SK-N-SH (cell line): ENCODE measurements around the gene ADCK1. TPM values are rescaled to one million over a fixed set of nuclear protein-coding genes. Genes with fewer than 3 reads are reported as not detected.

Source experiments
- CTCF ChIA-PET: fragments of 300-600, 350-600 bp; formaldehyde crosslinking; extraction: SDS; loops from one replicate; lab custom pipeline; 2021; lab: Yijun Ruan, JAX
- POLR2A ChIA-PET: fragments of 350-600 bp; sonication (Branson Sonifier 250); formaldehyde crosslinking; extraction: SDS; loops from one replicate; lab custom pipeline; 2020; ENCODE audit warnings: antibody characterized with exemption, inconsistent platforms; lab: Yijun Ruan, JAX
- DNase-seq: peaks from one replicate; pipeline ENCODE4 v3.0.0; 2012
- H2AFZ ChIP-seq: fragments of 200-600 bp; sonication (generic); 2 replicates; pipeline ENCODE4 v1.8.1; 2016; ENCODE audit warnings: antibody characterized with exemption, mild to moderate bottlenecking, low read depth
- H3F3A ChIP-seq: fragments of 200-600 bp; sonication (generic); replicated peaks from 2 replicates; pipeline ENCODE3; 2016; ENCODE audit warnings: antibody characterized with exemption, mild to moderate bottlenecking; ENCODE audit not compliant: insufficient read depth
- H3K27ac ChIP-seq, 2 experiments: fragments of 200-500 bp in 1 of 2; fragments of 200-600 bp in 1 of 2; sonication (Bioruptor generic) in 1 of 2; sonication (generic), shearing (Covaris generic) in 1 of 2; 2 replicates each; pipeline versions ENCODE4 v1.5.1 to v1.6.1; 2014 to 2016; ENCODE audit warnings: low read depth in 2 of 2, inconsistent platforms in 1 of 2, low read length in 1 of 2, mild to moderate bottlenecking in 1 of 2, mixed read lengths in 1 of 2
- H3K27me3 ChIP-seq: fragments of 200-600 bp; sonication (generic), shearing (Covaris generic); 2 replicates; pipeline ENCODE4 v1.6.1; 2016; ENCODE audit warnings: mixed run types; ENCODE audit not compliant: insufficient read depth
- H3K36me3 ChIP-seq, 2 experiments: fragments of 200-500 bp in 1 of 2; fragments of 200-600 bp in 1 of 2; sonication (Bioruptor generic) in 1 of 2; sonication (generic) in 1 of 2; replicated peaks in 1 of 2; 2 replicates each; pipeline versions ENCODE3 to v1.5.1; 2014 to 2016; ENCODE audit warnings: low read length in 1 of 2, mild to moderate bottlenecking in 1 of 2; ENCODE audit not compliant: insufficient read depth in 2 of 2, control insufficient read depth in 1 of 2
- H3K4me1 ChIP-seq, 2 experiments: fragments of 200-500 bp in 1 of 2; fragments of 200-600 bp in 1 of 2; sonication (Bioruptor generic) in 1 of 2; sonication (generic), shearing (Covaris generic) in 1 of 2; 2 replicates each; pipeline versions ENCODE4 v1.5.1 to v1.6.1; 2014 to 2016; ENCODE audit warnings: low read depth in 1 of 2, low read length in 1 of 2, mixed run types in 1 of 2; ENCODE audit not compliant: insufficient read depth in 2 of 2, control insufficient read depth in 1 of 2
- H3K4me2 ChIP-seq: fragments of 200-600 bp; sonication (generic), shearing (Covaris generic); 2 replicates; pipeline ENCODE4 v1.6.1; 2017; ENCODE audit warnings: mixed run types
- H3K4me3 ChIP-seq, 2 experiments: fragments of 200-500 bp in 1 of 2; fragments of 200-600 bp in 1 of 2; sonication (Bioruptor generic) in 1 of 2; sonication (generic), shearing (Covaris generic) in 1 of 2; 2 replicates each; pipeline versions ENCODE4 v1.5.1 to v1.8.1; 2014 to 2016; ENCODE audit warnings: low read depth in 2 of 2, inconsistent platforms in 1 of 2, low read length in 1 of 2, mild to moderate bottlenecking in 1 of 2, mixed read lengths in 1 of 2, moderate library complexity in 1 of 2
- H3K79me2 ChIP-seq: fragments of 200-600 bp; sonication (generic); 2 replicates; pipeline ENCODE4 v1.8.1; 2017; ENCODE audit warnings: mild to moderate bottlenecking; ENCODE audit not compliant: insufficient read depth
- H3K9ac ChIP-seq: fragments of 200-600 bp; sonication (generic); 2 replicates; pipeline ENCODE4 v1.6.1; 2017; ENCODE audit warnings: mixed run types
- H3K9me2 ChIP-seq: fragments of 200-600 bp; sonication (generic); 2 replicates; pipeline ENCODE4 v1.6.1; 2017; ENCODE audit warnings: mixed run types
- H3K9me3 ChIP-seq: fragments of 200-600 bp; sonication (generic); 2 replicates; pipeline ENCODE4 v1.6.1; 2017; ENCODE audit warnings: mixed run types, mild to moderate bottlenecking, moderate library complexity
- H4K20me1 ChIP-seq: fragments of 200-600 bp; sonication (generic); 2 replicates; pipeline ENCODE4 v1.6.1; 2017; ENCODE audit warnings: mild to moderate bottlenecking, mixed run types; ENCODE audit not compliant: insufficient read depth
- CTCF ChIP-seq: fragments of 200-600 bp; sonication (generic); IDR thresholded peaks from 2 replicates; pipeline ENCODE4 v1.6.1; 2017; ENCODE audit warnings: antibody characterized with exemption, mild to moderate bottlenecking, moderate library complexity
- ELF1 ChIP-seq: IDR thresholded peaks from 2 replicates; pipeline ENCODE4 v1.4.0; 2012
- EZH2phosphoT487 ChIP-seq: fragments of 200-600 bp; sonication (generic); IDR thresholded peaks from 2 replicates; pipeline ENCODE4 v1.6.1; 2017; ENCODE audit warnings: low read depth, mixed run types, mild to moderate bottlenecking, antibody characterized with exemption, moderate library complexity, borderline replicate concordance
- FOSL2 ChIP-seq: IDR thresholded peaks from 2 replicates; pipeline ENCODE4 v1.4.0; 2012; ENCODE audit warnings: low read depth, mild to moderate bottlenecking, moderate library complexity, borderline replicate concordance
- FOXJ3 ChIP-seq: sonication (generic); formaldehyde crosslinking; IDR thresholded peaks from 2 replicates; pipeline ENCODE4 v1.5.1; 2020; ENCODE audit warnings: mild to moderate bottlenecking, missing genetic modification reagents
- FOXM1 ChIP-seq: IDR thresholded peaks from 2 replicates; pipeline ENCODE4 v1.4.0; 2012; ENCODE audit warnings: low read depth, mild to moderate bottlenecking
- GABPA ChIP-seq: IDR thresholded peaks from 2 replicates; pipeline ENCODE4 v1.4.0; 2012; ENCODE audit warnings: low read depth, mild to moderate bottlenecking
- GATA2 ChIP-seq: sonication (generic); formaldehyde crosslinking; IDR thresholded peaks from 2 replicates; pipeline ENCODE4 v1.5.0; 2020; ENCODE audit warnings: mild to moderate bottlenecking, missing genetic modification reagents
- IRF3 ChIP-seq: fragments of 150-350 bp; IDR thresholded peaks from 2 replicates; pipeline ENCODE4 v1.6.1; 2016; ENCODE audit warnings: mild to moderate bottlenecking, low read depth, low read length
- JUND ChIP-seq: IDR thresholded peaks from 2 replicates; pipeline ENCODE4 v1.4.0; 2012
- MAX ChIP-seq: IDR thresholded peaks from 2 replicates; pipeline ENCODE4 v1.4.0; 2012; ENCODE audit warnings: low read depth
- RAD21 ChIP-seq: IDR thresholded peaks from 2 replicates; pipeline ENCODE4 v1.6.1; 2012; ENCODE audit warnings: mild to moderate bottlenecking, low read length
- REST ChIP-seq: IDR thresholded peaks from 2 replicates; pipeline ENCODE4 v1.6.1; 2012; ENCODE audit warnings: mild to moderate bottlenecking, low read depth, low read length, moderate library complexity
- SMC3 ChIP-seq: IDR thresholded peaks from 2 replicates; pipeline ENCODE4 v1.6.1; 2012; ENCODE audit warnings: low read depth, low read length, improper control_type of control experiment
- TAF1 ChIP-seq: IDR thresholded peaks from 2 replicates; pipeline ENCODE4 v1.6.1; 2012; ENCODE audit warnings: low read depth, mild to moderate bottlenecking, low read length, moderate library complexity, borderline replicate concordance
- TCF12 ChIP-seq: IDR thresholded peaks from 2 replicates; pipeline ENCODE4 v1.4.0; 2012
- USF2 ChIP-seq: fragments of 150-350 bp; IDR thresholded peaks from 2 replicates; pipeline ENCODE4 v1.6.1; 2017; ENCODE audit warnings: antibody characterized with exemption, low read length, low read depth, borderline replicate concordance
- ZBTB33 ChIP-seq: IDR thresholded peaks from 2 replicates; pipeline ENCODE4 v1.4.0; 2012; ENCODE audit warnings: low read depth, borderline replicate concordance
- WGBS: methylation state at CpG from one replicate; pipeline ENCODE4 v1.1.6; 2017; ENCODE audit warnings: low lambda C conversion rate; 5-methylcytosine and 5-hydroxymethylcytosine counted together
- polyA plus RNA-seq, 3 experiments: library from polyadenylated mRNA; depleted of rRNA; stranded (reverse); fragments of >200 nt; gene quantifications; 2 replicates each; pipeline ENCODE4 v1.2.3, GENCODE V29; 2012

ADCK1 gene
- polyA plus RNA-seq, 1 of the 3 experiments (the other 2 are of a cell fraction) = 11.4 TPM

- ChIA-PET POLR2A (no interaction called here), CTCF (interaction anchor here (5.2 kb wide), 1 partner anchor 10 kb away, joined by 29 read pairs; no protein-coding TSS in a partner anchor)
- no peak for DNase-seq
- Histone ChIP-seq H3F3A (no peaks in the 10 kb centered on the region), H3K27me3 (no peaks in the 10 kb centered on the region), H3K9me2 (no peaks in the 10 kb centered on the region), H3K4me3 (no peak overlapping the region), H4K20me1 (no peaks in the 10 kb centered on the region), H3K4me1 (peaks cover 0 to 4% of the 10 kb centered on the region in 2 experiments; a peak in 1 of 4 replicates), H2AFZ (no peak overlapping the region), H3K27ac (no peak overlapping the region), H3K36me3 (no peaks in the 10 kb centered on the region), H3K9ac (no peak overlapping the region), H3K79me2 (no peaks in the 10 kb centered on the region), H3K4me2 (no peak overlapping the region), H3K9me3 (no peaks in the 10 kb centered on the region)
- TF ChIP-seq GATA2 (CRISPR knock-in tag) = no peak
- no peak for TF ChIP-seq CTCF
- no peak for TF ChIP-seq GABPA
- TF ChIP-seq TCF12 = no peak
- no peak for TF ChIP-seq JUND
- WGBS = 46% methylated on average over 3 of the region's 4 CpGs
Observed at GRCh38 chr14:77870646-77871045, 70.7 kb downstream of the ADCK1 start.

- 85% methylated on average over 8 of the region's 8 CpGs for WGBS
- Histone ChIP-seq H3K4me1 (peaks cover 0 to 4% of the 10 kb centered on the region in 2 experiments; a peak in 1 of 4 replicates), H3K79me2 (no peaks in the 10 kb centered on the region), H3F3A (no peaks in the 10 kb centered on the region), H3K36me3 (no peaks in the 10 kb centered on the region), H4K20me1 (no peaks in the 10 kb centered on the region), H3K9ac (no peak overlapping the region), H3K4me2 (no peak overlapping the region), H3K9me3 (no peaks in the 10 kb centered on the region), H3K27me3 (no peaks in the 10 kb centered on the region), H2AFZ (no peak overlapping the region), H3K9me2 (no peaks in the 10 kb centered on the region), H3K27ac (no peak overlapping the region), H3K4me3 (no peak overlapping the region)
- DNase-seq = no peak
- ChIA-PET POLR2A (no interaction called here), CTCF (interaction anchor here (0.7 to 5.2 kb wide), 3 partner anchors 9 to 696 kb away, joined by 3 to 29 read pairs (median 3); no protein-coding TSS in a partner anchor)
- TF ChIP-seq EZH2phosphoT487 (no peak), USF2 (no peak), MAX (no peak), FOXM1 (no peak), TAF1 (no peak), TCF12 (no peak), IRF3 (no peak), FOSL2 (no peak), GATA2 (CRISPR knock-in tag) (no peak), ELF1 (no peak), FOXJ3 (CRISPR knock-in tag) (no peak), ZBTB33 (no peak), REST (no peak), SMC3 (no peak), RAD21 (no peak)
Observed at GRCh38 chr14:77872152-77872551, 72.2 kb downstream of the ADCK1 start.
